A673 (cell line): ENCODE measurements around the gene P3H4.
"Not testable (repeated sequence)": the region's sequence is repeated elsewhere in the genome, so short reads cannot be mapped to it uniquely, and the experiment has no call there.

Experiments
- EZH2 ChIP-seq: fragments of 200-600 bp; sonication (generic); IDR thresholded peaks from 2 replicates; pipeline ENCODE4 v1.6.1; 2017; ENCODE audit warnings: borderline replicate concordance, low read depth, mild to moderate bottlenecking, mixed read lengths, antibody characterized with exemption, low read length; ENCODE audit not compliant: poor library complexity, severe bottlenecking
- TF ChIP-seq, protein P1 (sequence below): fragments of 300-800, 200-600 bp; sonication (generic); conservative IDR thresholded peaks from 2 replicates; pipeline ENCODE4 v1.5.1; 2017; ENCODE audit warnings: low read depth, mild to moderate bottlenecking, antibody characterized with exemption, low read length, moderate library complexity, mixed read lengths

DNA sequence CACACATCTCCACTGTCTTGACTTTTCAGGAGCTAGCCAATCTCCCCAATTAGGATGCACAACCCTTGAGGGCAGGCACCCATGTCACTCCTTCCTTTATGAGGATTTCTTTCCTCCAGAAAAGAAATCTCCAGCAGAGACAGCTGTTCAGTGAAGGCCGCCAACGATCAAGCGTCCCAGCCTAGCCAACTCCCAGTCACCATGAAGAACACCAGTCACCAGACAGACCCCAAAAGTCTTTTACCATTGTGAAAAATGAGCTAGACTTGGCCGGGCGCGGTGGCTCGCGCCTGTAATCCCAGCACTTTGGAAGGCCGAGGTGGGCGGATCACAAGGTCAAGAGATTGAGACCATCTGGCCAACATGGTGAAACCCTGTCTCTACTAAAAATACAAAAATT is 18.2 kb upstream of the P3H4 start:
- TF ChIP-seq, protein P1, sequence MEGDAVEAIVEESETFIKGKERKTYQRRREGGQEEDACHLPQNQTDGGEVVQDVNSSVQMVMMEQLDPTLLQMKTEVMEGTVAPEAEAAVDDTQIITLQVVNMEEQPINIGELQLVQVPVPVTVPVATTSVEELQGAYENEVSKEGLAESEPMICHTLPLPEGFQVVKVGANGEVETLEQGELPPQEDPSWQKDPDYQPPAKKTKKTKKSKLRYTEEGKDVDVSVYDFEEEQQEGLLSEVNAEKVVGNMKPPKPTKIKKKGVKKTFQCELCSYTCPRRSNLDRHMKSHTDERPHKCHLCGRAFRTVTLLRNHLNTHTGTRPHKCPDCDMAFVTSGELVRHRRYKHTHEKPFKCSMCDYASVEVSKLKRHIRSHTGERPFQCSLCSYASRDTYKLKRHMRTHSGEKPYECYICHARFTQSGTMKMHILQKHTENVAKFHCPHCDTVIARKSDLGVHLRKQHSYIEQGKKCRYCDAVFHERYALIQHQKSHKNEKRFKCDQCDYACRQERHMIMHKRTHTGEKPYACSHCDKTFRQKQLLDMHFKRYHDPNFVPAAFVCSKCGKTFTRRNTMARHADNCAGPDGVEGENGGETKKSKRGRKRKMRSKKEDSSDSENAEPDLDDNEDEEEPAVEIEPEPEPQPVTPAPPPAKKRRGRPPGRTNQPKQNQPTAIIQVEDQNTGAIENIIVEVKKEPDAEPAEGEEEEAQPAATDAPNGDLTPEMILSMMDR = not testable (repeated sequence)
- TF ChIP-seq EZH2 = not testable (repeated sequence)
